HEK293T (cell line): Measurements from ENCODE around the gene ITGA3.
A peak's percentile ranks its signal among the peaks of the same experiment; 100 is the strongest.

Experiments used
- CTCF ChIA-PET: fragments of 350-600 bp; formaldehyde crosslinking; extraction: SDS; loops from one replicate; lab custom pipeline; 2021; ENCODE audit warnings: antibody characterized with exemption, inconsistent platforms; lab: Yijun Ruan, JAX
- POLR2A ChIA-PET: fragments of 350-600 bp; formaldehyde crosslinking; extraction: SDS; loops from one replicate; lab custom pipeline; 2020; ENCODE audit warnings: antibody characterized with exemption, inconsistent platforms; lab: Yijun Ruan, JAX
- DNase-seq: peaks from one replicate; pipeline ENCODE4 v3.0.0; 2012; ENCODE audit warnings: mixed read lengths; ENCODE audit errors: extremely low spot score
- ARNT ChIP-seq: fragments of 450-650 bp; IDR thresholded peaks from 2 replicates; pipeline ENCODE4 v1.6.1; 2017; ENCODE audit warnings: mild to moderate bottlenecking
- BHLHE40 ChIP-seq: fragments of 450-650 bp; IDR thresholded peaks from 2 replicates; pipeline ENCODE4 v1.6.1; 2016; ENCODE audit warnings: mild to moderate bottlenecking, moderate library complexity, borderline replicate concordance
- CTBP1 ChIP-seq: fragments of 450-650 bp; IDR thresholded peaks from 2 replicates; pipeline ENCODE4 v1.6.1; 2016; ENCODE audit warnings: borderline replicate concordance
- ELF4 ChIP-seq: fragments of 450-650 bp; IDR thresholded peaks from 2 replicates; pipeline ENCODE4 v1.6.1; 2017; ENCODE audit warnings: antibody characterized with exemption
- FOXA1 ChIP-seq: fragments of 450-650 bp; IDR thresholded peaks from 2 replicates; pipeline ENCODE4 v1.6.1; 2016; ENCODE audit warnings: mild to moderate bottlenecking
- FOXK2 ChIP-seq: fragments of 450-650 bp; IDR thresholded peaks from 2 replicates; pipeline ENCODE4 v1.6.1; 2016; ENCODE audit warnings: mild to moderate bottlenecking
- FOXM1 ChIP-seq: fragments of 450-650 bp; IDR thresholded peaks from 2 replicates; pipeline ENCODE4 v1.6.1; 2017; ENCODE audit warnings: mild to moderate bottlenecking, borderline replicate concordance
- HDGF ChIP-seq: fragments of 450-650 bp; IDR thresholded peaks from 2 replicates; pipeline ENCODE4 v1.6.1; 2017; ENCODE audit warnings: antibody characterized with exemption, borderline replicate concordance
- L3MBTL2 ChIP-seq: fragments of 450-650 bp; conservative IDR thresholded peaks from 2 replicates; pipeline ENCODE4 v1.6.1; 2016; ENCODE audit warnings: mild to moderate bottlenecking
- LEF1 ChIP-seq: fragments of 450-650 bp; IDR thresholded peaks from 2 replicates; pipeline ENCODE4 v1.6.1; 2017; ENCODE audit warnings: mild to moderate bottlenecking, borderline replicate concordance
- NFRKB ChIP-seq: fragments of 450-650 bp; IDR thresholded peaks from 2 replicates; pipeline ENCODE4 v1.6.1; 2016; ENCODE audit warnings: mild to moderate bottlenecking, moderate library complexity
- SP1 ChIP-seq: fragments of 450-650 bp; IDR thresholded peaks from 2 replicates; pipeline ENCODE4 v1.6.1; 2017
- SUZ12 ChIP-seq: fragments of 450-650 bp; IDR thresholded peaks from 2 replicates; pipeline ENCODE4 v1.6.1; 2016; ENCODE audit warnings: mild to moderate bottlenecking
- TARDBP ChIP-seq: fragments of 450-650 bp; IDR thresholded peaks from 2 replicates; pipeline ENCODE4 v1.6.1; 2016
- ZNF384 ChIP-seq: fragments of 450-650 bp; IDR thresholded peaks from 2 replicates; pipeline ENCODE4 v1.6.1; 2016
- TF ChIP-seq, protein P1 (sequence below): fragments of 450-650 bp; IDR thresholded peaks from 2 replicates; pipeline ENCODE4 v1.6.1; 2016

Gene ITGA3

DNA sequence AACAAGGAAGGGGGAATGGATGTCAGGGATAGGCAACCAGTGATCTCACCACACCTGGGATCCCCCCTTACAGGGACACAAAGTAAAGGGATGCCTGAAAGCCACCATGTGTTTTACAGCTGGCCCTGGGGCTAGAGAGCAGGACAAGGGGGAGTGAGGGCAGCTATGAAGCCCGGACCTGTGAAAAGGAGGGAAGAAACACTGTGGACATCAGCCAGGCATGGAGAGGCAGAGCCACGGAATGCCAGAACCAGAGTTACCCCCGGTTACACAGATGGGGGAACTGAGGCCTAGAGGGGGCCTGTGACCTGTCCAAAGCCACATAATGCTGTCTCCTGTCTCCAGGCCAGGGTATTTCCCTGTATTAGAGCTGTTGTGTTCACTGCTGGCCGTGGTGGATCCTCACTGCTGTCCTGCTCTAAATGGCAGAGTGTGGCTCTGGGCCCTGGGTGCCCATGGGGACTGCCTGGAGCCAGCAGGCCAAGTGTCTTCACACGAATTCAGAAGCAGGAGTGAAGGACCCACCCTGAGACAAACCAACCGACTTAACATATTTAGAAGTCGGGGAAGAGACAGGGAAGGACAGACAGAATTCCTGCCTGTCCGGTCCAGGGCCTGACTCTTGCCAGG lies 29.7 kb upstream of the ITGA3 start:
- DNase-seq: no peak
- CTCF ChIA-PET: interaction anchor here (1.0 to 4.7 kb wide), 5 partner anchors 10 to 67 kb away, joined by 4 to 24 read pairs (median 4); no protein-coding TSS in a partner anchor
- TF ChIP-seq FOXA1 (no peak), SP1 (no peak), FOXM1 (no peak), ZNF384 (no peak), BHLHE40 (no peak), L3MBTL2 (no peak), NFRKB (no peak), SUZ12 (no peak), ARNT (no peak)
- TF ChIP-seq, protein P1, sequence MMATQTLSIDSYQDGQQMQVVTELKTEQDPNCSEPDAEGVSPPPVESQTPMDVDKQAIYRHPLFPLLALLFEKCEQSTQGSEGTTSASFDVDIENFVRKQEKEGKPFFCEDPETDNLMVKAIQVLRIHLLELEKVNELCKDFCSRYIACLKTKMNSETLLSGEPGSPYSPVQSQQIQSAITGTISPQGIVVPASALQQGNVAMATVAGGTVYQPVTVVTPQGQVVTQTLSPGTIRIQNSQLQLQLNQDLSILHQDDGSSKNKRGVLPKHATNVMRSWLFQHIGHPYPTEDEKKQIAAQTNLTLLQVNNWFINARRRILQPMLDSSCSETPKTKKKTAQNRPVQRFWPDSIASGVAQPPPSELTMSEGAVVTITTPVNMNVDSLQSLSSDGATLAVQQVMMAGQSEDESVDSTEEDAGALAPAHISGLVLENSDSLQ: no peak
- POLR2A ChIA-PET: interaction anchor here (1.5 kb wide), 1 partner anchor 34 kb away, joined by 3 read pairs; no protein-coding TSS in a partner anchor

GRCh38 chr17:50026837-50027171 lies 29.1 kb upstream of the ITGA3 start:
- no peak for TF ChIP-seq FOXA1
- no peak for TF ChIP-seq ZNF384
- TF ChIP-seq LEF1: no peak
- no peak for TF ChIP-seq FOXK2
- TF ChIP-seq HDGF: no peak
- no peak for TF ChIP-seq SUZ12
- TF ChIP-seq, protein P1: no peak; the same call in 1 of the 2 replicates
- no peak for TF ChIP-seq BHLHE40
- no peak for TF ChIP-seq ARNT
- TF ChIP-seq NFRKB: no peak
- TF ChIP-seq CTBP1: no peak
- no peak for TF ChIP-seq SP1
- no peak for TF ChIP-seq TARDBP
- ChIA-PET POLR2A (interaction anchor here (1.5 kb wide), 1 partner anchor 34 kb away, joined by 3 read pairs; no protein-coding TSS in a partner anchor), CTCF (interaction anchor here (1.0 to 4.7 kb wide), 5 partner anchors 9 to 67 kb away, joined by 4 to 24 read pairs (median 8); no protein-coding TSS in a partner anchor)
- peak; percentile 89 for DNase-seq

DNA sequence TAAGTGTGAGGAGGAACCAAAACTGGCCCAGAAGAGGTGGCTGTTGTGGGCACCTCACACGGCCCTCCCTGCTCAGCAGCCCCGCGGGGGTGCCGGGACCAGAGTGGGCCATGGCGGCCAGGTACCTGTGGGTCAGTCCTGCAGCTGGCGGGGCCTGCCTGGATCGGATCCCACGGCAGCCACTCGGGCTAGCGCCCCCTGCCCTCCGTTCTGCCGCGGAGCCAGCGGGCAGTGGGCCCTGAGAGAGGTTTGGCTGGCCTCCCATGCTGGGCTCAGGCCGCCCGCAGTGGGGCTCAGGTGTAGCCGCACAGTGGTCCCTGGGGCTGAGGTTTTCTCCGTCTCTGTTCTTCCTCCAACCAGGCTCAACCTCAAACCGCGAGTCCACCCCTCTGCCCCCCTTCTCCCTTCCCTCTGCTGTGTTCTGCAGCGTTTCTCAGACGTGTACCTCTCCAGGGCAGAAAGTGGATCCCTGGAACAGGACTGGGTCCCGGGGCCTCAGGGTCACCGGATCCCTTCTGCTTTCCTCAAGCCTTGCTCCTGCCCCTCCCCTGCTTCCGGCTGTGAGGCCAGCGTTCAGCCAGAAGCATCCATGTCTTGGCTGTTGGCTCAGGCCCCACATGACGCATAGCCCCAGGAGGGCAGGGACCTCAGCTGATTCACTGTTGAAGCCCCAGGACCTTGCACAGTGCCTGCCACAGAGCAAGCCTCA lies 28.6 kb upstream of the ITGA3 start:
- POLR2A ChIA-PET: interaction anchor here (1.5 kb wide), 1 partner anchor 33 kb away, joined by 3 read pairs; no protein-coding TSS in a partner anchor

GRCh38 chr17:50027881-50028735 lies 27.8 kb upstream of the ITGA3 start:
- TF ChIP-seq ARNT: no peak
- no peak for TF ChIP-seq NFRKB
- TF ChIP-seq HDGF: no peak
- no peak for TF ChIP-seq FOXA1
- TF ChIP-seq, protein P1: no peak
- TF ChIP-seq L3MBTL2: no peak
- TF ChIP-seq CTBP1: no peak
- TF ChIP-seq ELF4: no peak
- no peak for TF ChIP-seq TARDBP
- TF ChIP-seq FOXK2: no peak
- TF ChIP-seq BHLHE40: no peak
- TF ChIP-seq SUZ12: no peak
- TF ChIP-seq FOXM1: no peak
- no peak for TF ChIP-seq LEF1
- TF ChIP-seq ZNF384: no peak
- no peak for TF ChIP-seq SP1
- CTCF ChIA-PET: interaction anchor here (0.5 to 4.7 kb wide), 6 partner anchors 25 to 1000 kb away, joined by 3 to 24 read pairs (median 4); no protein-coding TSS in a partner anchor
- POLR2A ChIA-PET: interaction anchor here (1.3 kb wide), 1 partner anchor 66 kb away, joined by 3 read pairs; no protein-coding TSS in a partner anchor
- no peak for DNase-seq

More for the DNA sequence above, 28.6 kb upstream of the ITGA3 start:
- CTCF ChIA-PET: interaction anchor here (1.0 to 4.7 kb wide), 4 partner anchors 9 to 66 kb away, joined by 4 to 24 read pairs (median 8); no protein-coding TSS in a partner anchor
- DNase-seq: no peak
- TF ChIP-seq SUZ12 (no peak), FOXA1 (no peak), FOXM1 (no peak), LEF1 (no peak), ELF4 (no peak), NFRKB (no peak), TARDBP (no peak), L3MBTL2 (no peak), ARNT (no peak), HDGF (no peak), ZNF384 (no peak), BHLHE40 (no peak), CTBP1 (no peak), FOXK2 (no peak), SP1 (no peak)
- TF ChIP-seq, protein P1: no peak
